HTERT RPE-1 (cell line): ENCODE results near the gene MARVELD2.
"Not testable (repeated sequence)": the region's sequence is repeated elsewhere in the genome, so short reads cannot be mapped to it uniquely, and the experiment has no call there.

Experiments
- in situ Hi-C: fragments of 300-500 bp; cut with MboI; formaldehyde crosslinking; loops from 4 replicates; pipeline ENCODE4 v1.14.3; 2020; ENCODE audit warnings: low sequenced_read_pairs

Gene MARVELD2, protein sequence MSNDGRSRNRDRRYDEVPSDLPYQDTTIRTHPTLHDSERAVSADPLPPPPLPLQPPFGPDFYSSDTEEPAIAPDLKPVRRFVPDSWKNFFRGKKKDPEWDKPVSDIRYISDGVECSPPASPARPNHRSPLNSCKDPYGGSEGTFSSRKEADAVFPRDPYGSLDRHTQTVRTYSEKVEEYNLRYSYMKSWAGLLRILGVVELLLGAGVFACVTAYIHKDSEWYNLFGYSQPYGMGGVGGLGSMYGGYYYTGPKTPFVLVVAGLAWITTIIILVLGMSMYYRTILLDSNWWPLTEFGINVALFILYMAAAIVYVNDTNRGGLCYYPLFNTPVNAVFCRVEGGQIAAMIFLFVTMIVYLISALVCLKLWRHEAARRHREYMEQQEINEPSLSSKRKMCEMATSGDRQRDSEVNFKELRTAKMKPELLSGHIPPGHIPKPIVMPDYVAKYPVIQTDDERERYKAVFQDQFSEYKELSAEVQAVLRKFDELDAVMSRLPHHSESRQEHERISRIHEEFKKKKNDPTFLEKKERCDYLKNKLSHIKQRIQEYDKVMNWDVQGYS

DNA sequence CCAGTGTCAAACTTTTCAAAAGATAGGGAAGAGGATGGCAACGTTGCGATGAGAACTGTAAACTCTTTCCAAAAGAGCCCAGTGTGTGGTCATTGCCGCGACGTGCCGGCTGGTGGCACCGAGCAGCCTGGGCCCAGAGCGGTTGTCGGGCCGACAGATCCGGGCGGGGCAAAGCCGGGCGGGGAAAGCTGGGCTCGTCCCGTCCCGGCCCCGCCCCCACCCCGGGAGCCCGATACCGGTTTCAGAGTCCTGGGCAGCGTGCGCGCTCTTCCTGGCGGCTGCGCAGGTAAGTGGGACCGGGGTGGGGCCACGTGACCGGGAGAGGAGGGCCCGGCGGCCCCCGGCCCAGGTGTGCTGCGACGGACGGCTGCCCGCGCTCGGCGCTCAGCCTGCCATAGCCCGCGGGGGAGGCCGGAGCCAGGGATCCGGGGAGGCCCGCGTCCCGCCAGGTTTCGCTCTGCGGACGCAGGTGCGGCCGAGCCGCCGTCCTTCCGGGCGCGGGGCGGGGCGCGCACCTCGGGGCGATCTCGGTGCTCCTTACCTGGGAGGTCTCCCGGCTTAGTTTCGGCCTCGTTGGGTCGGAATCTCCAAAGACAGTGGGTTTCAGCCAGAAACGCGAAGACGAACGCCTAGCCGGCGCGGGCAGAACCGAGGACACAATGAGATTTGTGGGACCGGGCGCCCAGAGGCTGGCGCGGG, at the start of gene MARVELD2:
TSS of gene MARVELD2 (plus strand) at position 232 of the 699 bp plus-strand sequence. CDS start 4,270 bp downstream, outside the sequence.
- in situ Hi-C loops, result no loop called here

DNA sequence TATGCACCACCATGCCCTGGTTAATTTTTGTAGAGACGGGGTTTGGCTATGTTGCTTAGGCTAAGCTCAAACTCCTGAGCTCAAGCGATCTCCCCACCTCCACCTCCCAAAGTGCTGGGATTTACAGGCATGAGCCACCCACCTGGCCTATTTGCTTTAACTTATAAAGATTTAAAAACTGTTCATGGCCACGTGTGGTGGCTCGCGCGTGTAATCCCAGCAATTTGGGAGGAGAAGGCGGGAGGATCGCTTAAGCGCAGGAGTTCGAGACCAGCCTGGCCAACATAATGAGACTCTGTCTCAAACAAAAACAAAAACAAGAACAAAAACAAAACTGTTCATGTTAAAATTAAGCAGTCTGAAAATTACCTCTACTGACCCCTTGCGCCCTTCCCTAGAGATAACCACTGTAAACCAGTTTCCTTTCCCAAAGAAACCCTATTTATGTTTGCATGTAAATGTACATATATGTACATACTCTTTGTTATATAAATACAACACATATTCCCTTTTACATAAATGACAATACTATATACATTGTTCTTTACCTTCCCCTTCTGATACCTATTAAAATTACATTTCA, 47.1 kb upstream of the MARVELD2 start:
- in situ Hi-C loops, result no loop called here

DNA sequence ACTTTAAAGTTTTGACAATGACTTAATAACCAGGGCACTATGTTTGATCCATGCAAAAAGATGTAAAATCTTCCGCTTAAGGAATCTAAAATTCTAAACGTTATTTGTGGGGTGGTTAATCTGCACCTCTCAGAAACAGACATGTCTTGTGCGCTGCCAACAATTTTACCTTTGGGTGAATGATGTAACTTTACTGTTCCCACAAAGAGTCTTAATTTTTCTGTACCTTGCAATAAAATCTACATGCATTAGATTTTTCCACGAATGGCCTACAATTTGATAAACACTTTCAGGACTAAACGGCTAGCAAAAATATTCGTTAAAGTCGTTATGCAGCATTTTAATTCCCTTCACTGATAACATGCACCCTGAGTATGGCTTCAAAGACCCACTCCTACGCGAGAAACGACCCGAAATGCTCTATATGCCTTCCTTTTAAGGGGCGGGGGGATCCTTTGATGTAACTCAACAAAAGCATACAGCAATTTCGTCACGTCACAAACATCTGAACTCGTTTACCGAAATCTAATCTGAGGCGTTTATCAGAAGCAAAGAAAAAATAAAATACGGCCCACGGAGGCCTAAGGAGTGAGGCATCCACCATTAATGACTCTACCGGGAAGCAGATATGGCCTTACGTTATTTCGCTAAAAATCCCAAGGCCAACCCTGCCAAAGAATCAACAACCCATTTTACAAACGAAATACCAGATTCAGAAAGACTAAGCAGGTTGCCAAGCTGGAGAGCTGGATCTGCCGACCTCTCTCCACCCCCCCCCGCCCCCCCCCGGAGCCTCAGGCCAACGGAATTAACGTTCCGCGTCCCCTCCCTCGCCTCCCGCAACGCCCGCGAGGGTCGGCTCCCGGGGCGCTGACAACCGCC, 46.2 kb upstream of the MARVELD2 start:
- in situ Hi-C loops, result no loop called here

DNA sequence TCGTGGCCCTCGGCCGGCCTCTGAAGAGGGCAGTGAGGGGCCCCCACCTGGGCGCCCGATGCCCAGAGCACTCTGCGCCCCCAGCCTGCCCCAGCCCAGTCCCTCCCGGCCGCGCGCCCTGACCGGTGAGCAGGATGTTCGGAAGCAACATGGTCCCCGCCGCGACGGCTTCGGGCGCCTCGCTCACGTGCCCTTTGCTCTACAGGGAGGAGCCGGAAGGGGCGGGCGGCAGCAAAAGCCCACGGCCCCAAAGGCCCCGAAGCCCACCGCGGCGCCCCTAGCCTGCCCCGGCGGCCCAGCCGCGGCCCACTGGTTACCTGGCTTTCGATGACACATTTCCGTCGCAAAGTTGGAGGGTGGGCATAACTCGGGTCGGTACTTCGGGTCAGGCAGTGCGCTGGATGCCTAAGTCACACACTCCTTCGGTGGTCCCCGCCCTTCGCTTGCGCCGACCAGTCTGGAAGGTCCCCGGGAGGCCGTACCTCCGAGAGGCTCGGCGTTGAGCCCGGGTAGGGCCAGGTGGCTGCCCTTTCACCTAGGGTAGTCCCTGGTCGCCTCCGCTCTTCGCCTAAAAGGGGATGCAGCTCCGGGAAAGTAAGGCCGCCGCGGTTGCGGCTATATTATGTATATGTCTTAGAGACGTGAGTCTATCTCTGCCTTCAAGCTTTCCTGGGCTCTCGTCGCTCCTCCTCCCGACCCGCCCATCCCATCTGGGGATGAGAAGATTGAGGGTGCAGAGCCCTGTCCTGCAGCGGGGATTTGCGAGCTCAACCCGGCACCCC, 45.4 kb upstream of the MARVELD2 start, which contains the start of the genes AK6, RAD17 and TAF9:
TSS of gene AK6 (minus strand) at position 181 of the 782 bp plus-strand sequence. CDS start at position 151, 30 bp downstream.
TSS of gene RAD17 (plus strand) at position 479 of the 782 bp plus-strand sequence. CDS start 2,391 bp downstream, outside the sequence.
TSS of gene TAF9 (minus strand) at position 181 of the 782 bp plus-strand sequence. CDS start 3,783 bp downstream, outside the sequence.
- in situ Hi-C loops, result no loop called here

DNA sequence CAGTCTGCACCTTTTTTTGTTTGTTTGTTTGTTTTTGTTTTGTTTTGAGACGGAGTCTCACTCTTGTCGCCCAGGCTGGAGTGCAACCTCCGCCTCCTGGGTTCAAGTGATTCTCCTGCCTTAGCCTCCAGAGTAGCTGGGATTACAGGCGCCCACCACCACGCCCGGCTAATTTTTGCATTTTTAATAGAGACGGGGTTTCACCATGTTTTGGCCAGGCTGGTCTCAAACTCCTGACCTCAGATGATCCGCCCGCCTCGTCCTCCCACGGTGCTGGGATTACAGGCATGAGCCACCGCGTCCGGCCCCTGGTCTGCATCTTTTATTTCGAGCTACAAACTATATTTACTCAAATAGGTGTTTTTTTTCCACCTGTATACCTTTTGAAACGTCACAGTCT, 44.6 kb upstream of the MARVELD2 start:
- in situ Hi-C loops, result not testable (repeated sequence)

DNA sequence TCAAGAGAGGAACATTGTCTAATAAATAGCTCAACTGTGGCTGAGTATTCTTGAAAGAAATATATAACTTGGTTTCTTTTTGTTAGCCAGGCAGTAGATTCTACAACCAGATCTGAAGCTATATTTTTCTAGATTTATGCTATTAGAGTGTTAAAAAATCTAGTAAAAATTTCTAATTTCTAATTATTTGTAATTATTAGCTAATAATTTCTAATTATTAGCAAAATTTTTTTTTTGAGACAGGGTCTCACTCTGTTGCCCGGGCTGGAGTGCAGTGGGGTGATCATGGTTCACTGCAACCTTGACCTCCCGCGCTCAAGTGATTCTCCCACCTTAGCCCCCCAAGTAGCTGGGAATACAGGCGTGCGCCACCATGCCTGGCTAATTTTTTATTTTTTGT, 42.5 kb upstream of the MARVELD2 start:
- in situ Hi-C loops, result no loop called here

DNA sequence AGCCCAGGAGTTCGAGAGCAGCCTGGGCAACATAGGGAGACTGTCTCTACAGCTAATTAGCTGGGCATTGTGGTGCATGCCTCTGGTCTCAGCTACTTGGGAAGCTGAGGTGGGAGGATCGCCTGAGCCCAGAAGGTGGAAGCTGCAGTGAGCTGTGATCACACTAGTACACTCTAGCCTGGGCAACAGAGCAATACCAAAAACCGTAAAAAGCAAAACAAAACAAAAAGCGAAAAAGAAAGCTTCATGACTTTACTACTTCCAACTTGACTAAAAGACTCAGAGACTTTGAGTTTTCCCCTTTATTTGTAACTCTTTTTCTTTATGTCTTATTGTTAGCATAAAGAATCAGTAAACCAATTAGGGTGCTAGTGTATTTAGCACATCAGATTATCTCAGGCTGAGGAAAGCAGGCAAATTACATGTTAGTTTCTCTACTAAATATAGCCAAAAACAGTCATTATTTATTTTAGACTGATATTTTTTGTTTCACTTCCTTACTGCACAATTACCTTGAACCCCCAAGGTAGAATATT, 39.9 kb upstream of the MARVELD2 start:
- in situ Hi-C loops, result no loop called here

DNA sequence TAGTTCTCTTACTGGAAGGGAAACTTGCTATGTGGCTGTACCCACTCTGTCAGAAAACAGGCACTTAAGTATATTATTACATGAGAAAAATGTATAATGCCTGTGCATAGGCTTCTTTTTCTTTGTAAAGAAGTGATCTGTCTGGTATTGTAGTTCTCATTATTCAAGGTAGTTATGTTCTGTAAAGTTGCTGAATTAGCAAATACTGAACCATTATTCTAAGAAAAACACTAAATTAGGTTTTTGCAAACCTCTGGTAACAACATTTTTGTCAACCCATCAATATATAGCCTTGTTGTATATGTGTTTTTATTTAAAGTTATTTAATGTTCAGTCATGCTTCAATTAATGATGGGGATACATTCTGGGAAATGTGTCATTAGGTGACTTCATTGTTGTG, 36.5 kb upstream of the MARVELD2 start:
- in situ Hi-C loops, result no loop called here

DNA sequence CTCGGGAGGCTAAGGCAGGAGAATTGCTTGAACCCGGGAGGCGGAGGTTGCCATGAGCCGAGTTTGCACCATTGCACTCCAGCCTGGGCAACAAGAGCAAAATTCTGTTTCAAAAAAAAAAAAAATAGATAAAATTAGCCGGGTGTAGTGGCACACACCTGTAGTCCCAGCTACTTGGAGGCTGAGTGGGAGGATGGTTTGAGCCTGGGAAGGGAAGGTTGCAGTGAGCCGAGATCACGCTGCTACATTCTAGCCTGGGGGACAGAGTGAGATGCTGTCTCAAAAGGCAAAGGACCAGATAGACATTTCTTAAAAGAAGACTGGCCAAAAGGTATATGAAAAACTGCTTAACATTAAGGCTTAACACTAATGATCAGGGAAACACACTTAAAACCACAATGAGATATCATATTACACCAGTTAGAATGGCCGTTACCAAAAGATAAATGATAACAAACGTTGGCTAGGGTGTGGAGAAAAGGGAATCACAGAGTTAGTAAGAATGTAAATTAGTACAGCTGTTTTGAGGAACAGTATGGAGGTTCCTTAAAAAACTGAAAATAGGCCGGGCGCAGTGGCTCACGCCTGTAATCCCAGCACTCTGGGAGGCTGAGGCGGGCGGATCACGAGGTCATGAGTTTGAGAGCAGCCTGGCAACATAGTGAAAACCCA, 10.1 kb upstream of the MARVELD2 start:
- in situ Hi-C loops, result no loop called here

DNA sequence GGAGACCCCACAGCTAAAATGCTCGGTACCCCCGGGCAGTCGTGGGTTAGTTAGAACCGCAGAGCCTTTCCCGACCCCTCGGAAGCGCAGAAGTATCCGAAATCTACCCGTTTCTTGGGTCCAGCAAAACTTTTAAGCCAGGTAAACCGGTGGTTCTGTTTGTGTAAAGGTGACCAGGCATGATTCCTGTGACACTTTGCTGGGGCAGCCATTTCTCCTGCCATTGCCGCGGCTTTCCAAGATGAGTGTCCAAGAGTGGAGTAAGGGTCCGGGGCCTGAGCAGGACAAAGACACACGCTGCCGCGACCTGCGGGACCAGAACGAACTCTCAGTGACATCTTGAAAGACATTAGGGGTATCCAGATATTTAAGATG, 655 bp downstream of the MARVELD2 start:
- in situ Hi-C loops, result no loop called here

DNA sequence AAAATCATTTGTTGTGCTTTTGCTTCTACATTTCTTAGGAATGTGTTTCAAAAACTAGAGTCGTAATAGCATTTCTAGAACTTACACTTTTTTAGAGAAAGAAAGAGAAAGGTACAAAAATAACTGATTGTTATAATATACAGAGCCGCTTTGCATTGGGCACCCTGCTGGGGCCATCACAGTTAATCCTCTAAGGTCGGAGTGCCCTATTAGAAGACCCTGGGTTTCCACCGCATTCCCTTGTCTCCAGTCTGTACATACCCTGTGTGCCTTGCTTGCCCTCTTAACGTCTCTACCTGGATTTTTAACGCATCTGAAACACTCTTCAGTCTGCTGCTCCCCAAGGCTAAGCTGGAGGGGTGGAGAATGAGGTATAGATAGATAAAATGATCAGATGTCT, 1.3 kb downstream of the MARVELD2 start:
- in situ Hi-C loops, result no loop called here

DNA sequence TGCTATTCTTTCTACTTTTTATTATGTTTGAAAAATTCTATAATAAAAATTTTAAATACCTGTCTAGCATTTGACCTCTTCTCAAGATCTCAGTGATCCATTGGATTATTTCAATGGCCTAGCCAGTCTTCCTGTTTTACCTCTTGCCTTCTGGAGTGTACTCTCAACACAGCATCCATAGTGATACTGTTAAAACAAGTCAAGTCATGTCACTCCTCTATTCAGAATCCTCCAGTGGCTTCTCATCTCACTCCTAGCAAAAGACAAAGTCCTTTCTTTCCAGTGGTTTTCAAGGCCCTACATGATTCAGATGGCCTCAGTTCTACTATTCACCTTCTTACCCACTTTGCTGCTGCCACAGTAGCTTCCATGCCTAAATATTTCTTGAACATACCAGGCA, 1.8 kb downstream of the MARVELD2 start:
- in situ Hi-C loops, result no loop called here

DNA sequence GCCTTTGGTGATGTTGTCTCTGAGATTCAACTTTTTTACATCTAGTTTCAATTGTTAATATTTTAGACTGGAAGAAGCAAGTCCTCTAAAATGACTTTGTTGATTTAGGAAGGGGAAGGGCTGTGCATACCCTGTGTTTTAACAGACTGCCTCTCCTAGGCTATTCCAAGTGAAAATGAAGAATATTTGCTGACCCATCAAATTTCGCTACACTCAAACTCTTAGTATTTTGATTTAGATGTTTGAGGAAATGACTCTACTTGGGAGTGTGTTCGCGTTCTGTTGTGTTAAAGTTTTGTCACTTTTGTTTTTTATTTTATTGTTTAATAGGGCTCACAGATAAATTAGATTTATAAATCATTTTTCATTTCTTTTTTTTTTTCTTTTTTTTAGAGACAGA, 3.6 kb downstream of the MARVELD2 start:
- in situ Hi-C loops, result no loop called here

DNA sequence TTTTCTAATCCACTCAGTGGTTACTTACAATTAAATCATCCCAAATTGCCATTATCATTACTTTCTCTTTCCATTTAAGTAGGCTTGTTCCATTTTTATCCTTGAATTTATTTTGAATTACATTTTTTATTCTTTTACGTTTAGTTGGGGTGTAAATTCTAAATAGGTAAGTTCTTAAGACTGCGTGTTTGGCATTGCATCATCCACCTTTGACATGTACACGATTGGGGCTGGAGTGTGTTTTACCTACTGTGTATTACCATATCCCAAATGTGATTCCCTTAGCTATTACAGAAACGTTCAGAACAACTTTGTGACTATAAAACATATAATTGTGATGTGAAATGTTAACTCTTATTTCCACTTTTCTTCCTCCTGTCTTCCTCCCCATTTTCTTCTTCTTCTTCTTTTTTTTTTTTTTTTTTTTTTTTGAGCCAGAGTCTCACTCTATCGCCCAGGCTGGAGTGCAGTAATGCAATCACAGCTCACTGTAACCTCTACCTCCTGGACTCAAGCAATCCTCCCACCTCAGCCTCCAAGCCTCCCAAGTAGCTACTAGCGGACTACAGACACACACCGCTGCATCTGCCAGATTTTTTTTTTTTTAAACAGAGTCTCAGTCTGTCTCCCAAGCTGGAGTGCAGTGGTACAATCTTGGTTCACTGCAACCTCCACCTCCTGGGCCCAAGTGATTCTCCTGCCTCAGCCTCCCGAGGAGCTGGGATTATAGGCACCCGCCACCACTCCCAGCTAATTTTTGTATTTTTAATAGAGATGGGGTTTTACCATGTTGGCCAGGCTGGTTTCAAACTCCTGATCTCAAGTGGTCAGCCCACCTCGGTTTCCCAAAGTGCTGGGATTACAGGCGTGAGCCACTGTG, 16.7 kb downstream of the MARVELD2 start:
- in situ Hi-C loops, result no loop called here

DNA sequence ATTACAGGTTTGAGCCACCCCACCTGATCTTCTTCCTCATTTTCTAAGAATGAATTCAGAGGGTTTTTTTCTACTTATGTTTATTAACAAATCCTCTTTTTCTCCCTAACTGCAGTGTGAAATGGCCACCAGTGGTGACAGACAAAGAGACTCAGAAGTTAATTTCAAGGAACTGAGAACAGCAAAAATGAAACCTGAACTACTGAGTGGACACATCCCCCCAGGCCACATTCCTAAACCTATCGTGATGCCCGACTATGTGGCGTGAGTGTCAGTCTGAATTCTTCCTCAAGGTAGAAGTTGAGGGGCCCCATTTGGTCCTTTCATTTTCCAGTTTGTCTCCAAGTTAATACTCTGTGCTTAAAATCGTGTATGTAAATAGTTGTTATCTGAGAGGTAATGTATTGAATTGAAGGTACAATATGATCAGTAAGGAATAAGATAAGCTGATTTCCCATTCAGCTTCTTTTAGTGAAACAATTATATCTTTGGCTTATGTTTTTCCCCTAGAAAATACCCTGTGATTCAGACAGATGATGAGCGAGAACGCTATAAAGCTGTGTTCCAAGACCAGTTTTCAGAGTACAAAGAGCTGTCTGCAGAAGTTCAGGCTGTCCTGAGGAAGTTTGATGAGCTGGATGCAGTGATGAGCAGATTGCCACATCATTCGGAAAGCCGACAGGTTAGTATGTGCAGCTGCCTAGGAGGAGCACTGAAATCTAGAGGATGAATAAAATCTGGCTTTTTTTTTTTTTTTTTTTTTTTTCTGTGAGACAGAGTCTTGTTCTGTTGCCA, 17.7 kb downstream of the MARVELD2 start:
- in situ Hi-C loops, result no loop called here

DNA sequence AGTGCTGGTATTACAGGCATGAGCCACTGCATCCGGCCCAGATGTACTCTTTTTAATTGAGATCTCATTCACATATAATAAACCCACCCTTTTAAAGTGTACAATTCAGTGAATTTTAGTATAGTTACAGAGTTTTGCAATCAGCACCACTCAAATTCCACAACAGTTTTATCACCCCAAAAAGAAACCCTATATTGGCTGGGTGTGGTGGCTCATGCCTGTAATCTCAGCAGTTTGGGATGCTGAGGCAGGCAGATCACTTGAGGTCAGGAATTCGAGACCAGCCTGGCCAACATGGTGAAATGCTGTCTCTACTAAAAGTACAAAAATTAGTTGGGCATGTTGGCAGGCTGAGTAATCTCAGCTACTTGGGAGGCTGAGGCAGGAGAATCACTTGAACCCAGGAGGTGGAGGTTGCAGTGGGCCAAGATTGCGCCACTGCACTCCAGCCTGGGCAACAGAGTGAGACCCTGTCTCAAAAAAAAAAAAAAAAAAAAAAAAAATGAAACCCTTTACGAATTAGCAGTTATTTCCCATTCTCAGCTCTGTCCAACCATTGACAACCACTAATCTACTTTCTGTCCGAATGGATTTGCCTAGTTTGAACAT, 20.5 kb downstream of the MARVELD2 start:
- in situ Hi-C loops, result not testable (repeated sequence)
